ENCODE measurements around the gene C17orf107.

DNA sequence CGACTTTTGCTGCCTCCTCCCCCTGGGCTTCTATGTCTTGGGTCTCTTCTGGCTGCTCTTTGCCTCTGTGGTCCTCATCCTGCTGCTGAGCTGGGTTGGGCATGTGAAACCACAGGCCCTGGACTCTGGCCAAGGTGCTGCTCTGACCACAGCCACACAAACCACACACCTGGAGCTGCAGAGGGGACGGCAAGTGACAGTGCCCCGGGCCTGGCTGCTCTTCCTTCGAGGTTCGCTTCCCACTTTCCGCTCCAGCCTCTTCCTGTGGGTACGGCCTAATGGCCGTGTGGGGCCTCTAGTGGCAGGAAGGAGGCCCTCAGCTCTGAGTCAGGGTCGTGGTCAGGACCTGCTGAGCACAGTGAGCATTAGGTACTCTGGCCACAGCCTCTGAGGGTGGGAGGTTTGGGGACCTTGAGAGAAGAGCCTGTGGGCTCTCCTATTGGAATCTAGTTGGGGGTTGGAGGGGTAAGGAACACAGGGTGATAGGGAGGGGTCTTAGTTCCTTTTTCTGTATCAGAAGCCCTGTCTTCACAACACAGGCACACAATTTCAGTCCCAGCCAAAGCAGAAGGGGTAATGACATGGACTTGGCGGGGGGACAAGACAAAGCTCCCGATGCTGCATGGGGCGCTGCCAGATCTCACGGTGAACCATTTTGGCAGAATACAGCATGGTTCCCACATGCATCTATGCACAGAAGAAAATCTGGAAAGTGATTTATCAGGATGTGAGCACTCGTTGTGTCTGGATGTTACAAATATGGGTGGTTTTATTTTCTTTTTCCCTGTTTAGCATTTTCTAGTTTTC is 35.0 kb downstream of the C17orf107 start:
- TF ChIP-seq, protein P1, sequence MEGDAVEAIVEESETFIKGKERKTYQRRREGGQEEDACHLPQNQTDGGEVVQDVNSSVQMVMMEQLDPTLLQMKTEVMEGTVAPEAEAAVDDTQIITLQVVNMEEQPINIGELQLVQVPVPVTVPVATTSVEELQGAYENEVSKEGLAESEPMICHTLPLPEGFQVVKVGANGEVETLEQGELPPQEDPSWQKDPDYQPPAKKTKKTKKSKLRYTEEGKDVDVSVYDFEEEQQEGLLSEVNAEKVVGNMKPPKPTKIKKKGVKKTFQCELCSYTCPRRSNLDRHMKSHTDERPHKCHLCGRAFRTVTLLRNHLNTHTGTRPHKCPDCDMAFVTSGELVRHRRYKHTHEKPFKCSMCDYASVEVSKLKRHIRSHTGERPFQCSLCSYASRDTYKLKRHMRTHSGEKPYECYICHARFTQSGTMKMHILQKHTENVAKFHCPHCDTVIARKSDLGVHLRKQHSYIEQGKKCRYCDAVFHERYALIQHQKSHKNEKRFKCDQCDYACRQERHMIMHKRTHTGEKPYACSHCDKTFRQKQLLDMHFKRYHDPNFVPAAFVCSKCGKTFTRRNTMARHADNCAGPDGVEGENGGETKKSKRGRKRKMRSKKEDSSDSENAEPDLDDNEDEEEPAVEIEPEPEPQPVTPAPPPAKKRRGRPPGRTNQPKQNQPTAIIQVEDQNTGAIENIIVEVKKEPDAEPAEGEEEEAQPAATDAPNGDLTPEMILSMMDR (IDR thresholded peaks at IDR 0.05; ENCODE audit: insufficient read depth, low read length) = no peak
- peak; percentile 63 for TF ChIP-seq POLR2AphosphoS5 (IDR thresholded peaks at IDR 0.05; ENCODE audit: low read depth)
- TF ChIP-seq, protein P2, sequence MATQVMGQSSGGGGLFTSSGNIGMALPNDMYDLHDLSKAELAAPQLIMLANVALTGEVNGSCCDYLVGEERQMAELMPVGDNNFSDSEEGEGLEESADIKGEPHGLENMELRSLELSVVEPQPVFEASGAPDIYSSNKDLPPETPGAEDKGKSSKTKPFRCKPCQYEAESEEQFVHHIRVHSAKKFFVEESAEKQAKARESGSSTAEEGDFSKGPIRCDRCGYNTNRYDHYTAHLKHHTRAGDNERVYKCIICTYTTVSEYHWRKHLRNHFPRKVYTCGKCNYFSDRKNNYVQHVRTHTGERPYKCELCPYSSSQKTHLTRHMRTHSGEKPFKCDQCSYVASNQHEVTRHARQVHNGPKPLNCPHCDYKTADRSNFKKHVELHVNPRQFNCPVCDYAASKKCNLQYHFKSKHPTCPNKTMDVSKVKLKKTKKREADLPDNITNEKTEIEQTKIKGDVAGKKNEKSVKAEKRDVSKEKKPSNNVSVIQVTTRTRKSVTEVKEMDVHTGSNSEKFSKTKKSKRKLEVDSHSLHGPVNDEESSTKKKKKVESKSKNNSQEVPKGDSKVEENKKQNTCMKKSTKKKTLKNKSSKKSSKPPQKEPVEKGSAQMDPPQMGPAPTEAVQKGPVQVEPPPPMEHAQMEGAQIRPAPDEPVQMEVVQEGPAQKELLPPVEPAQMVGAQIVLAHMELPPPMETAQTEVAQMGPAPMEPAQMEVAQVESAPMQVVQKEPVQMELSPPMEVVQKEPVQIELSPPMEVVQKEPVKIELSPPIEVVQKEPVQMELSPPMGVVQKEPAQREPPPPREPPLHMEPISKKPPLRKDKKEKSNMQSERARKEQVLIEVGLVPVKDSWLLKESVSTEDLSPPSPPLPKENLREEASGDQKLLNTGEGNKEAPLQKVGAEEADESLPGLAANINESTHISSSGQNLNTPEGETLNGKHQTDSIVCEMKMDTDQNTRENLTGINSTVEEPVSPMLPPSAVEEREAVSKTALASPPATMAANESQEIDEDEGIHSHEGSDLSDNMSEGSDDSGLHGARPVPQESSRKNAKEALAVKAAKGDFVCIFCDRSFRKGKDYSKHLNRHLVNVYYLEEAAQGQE (IDR thresholded peaks at IDR 0.05; ENCODE audit: insufficient replicate concordance, low read depth) = no peak

All from HL-60 (cell line).